A673 (cell line): ENCODE results near the gene SPATA3. TPM values are rescaled to one million over a fixed set of nuclear protein-coding genes. Genes with fewer than 3 reads are reported as not detected.

ENCODE experiments used
- BruUV-seq: library from RNA; stranded (reverse); fragments of 400-500 nt; replicated peaks from 2 replicates; lab custom pipeline; 2021; lab: Mats Ljungman, UMichigan
- CTCF ChIA-PET: fragments of 300-600 bp; sonication (Branson Sonifier 250); formaldehyde crosslinking; loops from one replicate; lab custom pipeline; 2022; ENCODE audit warnings: antibody characterized with exemption; lab: Charles Lee
- POLR2A ChIA-PET: fragments of 300-600 bp; sonication (Branson Sonifier 250); formaldehyde crosslinking; loops from one replicate; lab custom pipeline; 2022; ENCODE audit warnings: antibody characterized with exemption; ENCODE audit not compliant: low non-redundant PET; lab: Charles Lee
- DNase-seq: peaks from one replicate; pipeline ENCODE4 v3.0.0-alpha.2; 2015; ENCODE audit warnings: low spot score
- H3K27ac ChIP-seq: fragments of 200-600 bp; sonication (generic); 2 replicates; pipeline ENCODE4 v1.5.1; 2016; ENCODE audit warnings: mixed run types, low read depth, mild to moderate bottlenecking, mixed read lengths, antibody characterized with exemption, low read length; ENCODE audit not compliant: poor library complexity, severe bottlenecking
- H3K27me3 ChIP-seq: fragments of 200-600 bp; sonication (generic); replicated peaks from 2 replicates; pipeline ENCODE4 v1.6.1; 2017; ENCODE audit warnings: mixed run types, low read depth, mild to moderate bottlenecking, mixed read lengths, antibody characterized with exemption, low read length; ENCODE audit not compliant: insufficient read depth, poor library complexity
- H3K36me3 ChIP-seq: fragments of 200-600 bp; sonication (generic); 2 replicates; pipeline ENCODE4 v1.6.1; 2016; ENCODE audit warnings: mixed run types, mild to moderate bottlenecking, mixed read lengths, antibody characterized with exemption, low read length; ENCODE audit not compliant: insufficient read depth, poor library complexity, severe bottlenecking
- H3K4me1 ChIP-seq: fragments of 200-600 bp; sonication (generic); 2 replicates; pipeline ENCODE4 v1.6.1; 2017; ENCODE audit warnings: mixed run types, mild to moderate bottlenecking, mixed read lengths, antibody characterized with exemption, low read length; ENCODE audit not compliant: insufficient read depth, poor library complexity, severe bottlenecking
- H3K4me3 ChIP-seq: fragments of 200-600 bp; sonication (generic); 2 replicates; pipeline ENCODE4 v1.5.1; 2016; ENCODE audit warnings: low read depth, mixed run types, mild to moderate bottlenecking, mixed read lengths, low read length; ENCODE audit not compliant: poor library complexity, severe bottlenecking
- H3K9me3 ChIP-seq: fragments of 200-600 bp; sonication (generic); 2 replicates; pipeline ENCODE4 v1.6.1; 2016; ENCODE audit warnings: mixed run types, low read depth, mild to moderate bottlenecking, mixed read lengths, antibody characterized with exemption, low read length; ENCODE audit not compliant: poor library complexity, severe bottlenecking
- CTCF ChIP-seq: fragments of 300-800, 200-600 bp; sonication (generic); conservative IDR thresholded peaks from 2 replicates; pipeline ENCODE4 v1.5.1; 2017; ENCODE audit warnings: low read depth, mild to moderate bottlenecking, antibody characterized with exemption, low read length, moderate library complexity, mixed read lengths
- EZH2 ChIP-seq: fragments of 200-600 bp; sonication (generic); IDR thresholded peaks from 2 replicates; pipeline ENCODE4 v1.6.1; 2017; ENCODE audit warnings: borderline replicate concordance, low read depth, mild to moderate bottlenecking, mixed read lengths, antibody characterized with exemption, low read length; ENCODE audit not compliant: poor library complexity, severe bottlenecking
- intact Hi-C: fragments of 100-400 bp; cut with micrococcal nuclease; formaldehyde crosslinking; loops from one replicate; pipeline ENCODE4 v1.10.0; 2022; ENCODE audit not compliant: unreplicated experiment
- total RNA-seq: library from RNA; stranded (reverse); gene quantifications from 2 replicates; pipeline ENCODE4 v1.2.3, GENCODE V29; 2021

The SPATA3 gene
- total RNA-seq, 1 experiment from 2014 or later: not detected

GRCh38 chr2:231032575-231033140 lies 36.7 kb downstream of the SPATA3 start:
- no peak for DNase-seq
- H3K4me3 ChIP-seq: no peak overlapping the region
- H3K27ac ChIP-seq: no peak overlapping the region
- no peaks in the 10 kb centered on the region for H3K36me3 ChIP-seq
- no peaks in the 10 kb centered on the region for H3K9me3 ChIP-seq
- no TSS peak for BruUV-seq
- POLR2A ChIA-PET: no interaction called here
- CTCF ChIA-PET: no interaction called here
- intact Hi-C loops: no loop called here
- TF ChIP-seq CTCF (no peak), EZH2 (no peak)
- H3K4me1 ChIP-seq: no peaks in the 10 kb centered on the region
- H3K27me3 ChIP-seq: peaks cover 44% of the 10 kb centered on the region

- Histone ChIP-seq H3K4me1 (no peaks in the 10 kb centered on the region), H3K36me3 (no peaks in the 10 kb centered on the region), H3K27me3 (peaks cover 49% of the 10 kb centered on the region), H3K9me3 (no peaks in the 10 kb centered on the region), H3K27ac (no peak overlapping the region), H3K4me3 (no peak overlapping the region)
- ChIA-PET CTCF (interaction anchor here (0.6 kb wide), 1 partner anchor 25 kb away, joined by 3 read pairs; no protein-coding TSS in a partner anchor), POLR2A (no interaction called here)
- TF ChIP-seq CTCF: no peak
- no peak for TF ChIP-seq EZH2
- intact Hi-C loops: no loop called here
- DNase-seq: no peak
- no TSS peak for BruUV-seq
Measured at GRCh38 chr2:231033147-231034132, 37.5 kb downstream of the SPATA3 start.

- no peak overlapping the region for H3K4me3 ChIP-seq
- CTCF ChIA-PET: no interaction called here
- no peak for TF ChIP-seq CTCF
- no peak for TF ChIP-seq EZH2
- POLR2A ChIA-PET: no interaction called here
- H3K36me3 ChIP-seq: no peaks in the 10 kb centered on the region
- intact Hi-C loops: no loop called here
- DNase-seq: no peak
- BruUV-seq: no TSS peak
- H3K27me3 ChIP-seq: peaks cover 59% of the 10 kb centered on the region
- H3K9me3 ChIP-seq: no peaks in the 10 kb centered on the region
- H3K4me1 ChIP-seq: no peaks in the 10 kb centered on the region
- H3K27ac ChIP-seq: no peak overlapping the region
Measured at GRCh38 chr2:231034291-231034882, 38.5 kb downstream of the SPATA3 start.
